OCI-LY7 (cell line): ENCODE data around the gene EXPH5. TPM values are rescaled to one million over a fixed set of nuclear protein-coding genes. Genes with fewer than 3 reads are reported as not detected.

ENCODE experiments used
- BruUV-seq: library from RNA; stranded (reverse); fragments of 400-500 nt; replicated peaks from 2 replicates; lab custom pipeline; 2021; lab: Mats Ljungman, UMichigan
- CTCF ChIA-PET: fragments of 300-600 bp; sonication (Branson Sonifier 250); formaldehyde crosslinking; loops from one replicate; lab custom pipeline; 2022; ENCODE audit warnings: antibody characterized with exemption; ENCODE audit not compliant: unreplicated experiment; lab: Charles Lee
- POLR2A ChIA-PET: fragments of 300-600 bp; sonication (Branson Sonifier 250); formaldehyde crosslinking; loops from one replicate; lab custom pipeline; 2022; ENCODE audit warnings: antibody characterized with exemption; lab: Charles Lee
- DNase-seq: peaks from one replicate; pipeline ENCODE4 v3.0.0-alpha.2; 2015; ENCODE audit warnings: low spot score
- H2AFZ ChIP-seq: fragments of 200-600 bp; sonication (generic), shearing (Covaris generic); 2 replicates; pipeline ENCODE4 v1.6.1; 2014; ENCODE audit warnings: mild to moderate bottlenecking, antibody characterized with exemption, low read length, moderate library complexity
- H3K27ac ChIP-seq: fragments of 200-600 bp; sonication (generic); 2 replicates; pipeline ENCODE4 v1.5.1; 2014; ENCODE audit warnings: mixed run types, low read depth, mild to moderate bottlenecking, moderate library complexity, low read length, inconsistent platforms; ENCODE audit not compliant: poor library complexity, severe bottlenecking
- H3K36me3 ChIP-seq: fragments of 200-600 bp; sonication (generic); 2 replicates; pipeline ENCODE4 v1.6.1; 2014; ENCODE audit warnings: mild to moderate bottlenecking, antibody characterized with exemption, low read length, moderate library complexity, mixed read lengths; ENCODE audit not compliant: insufficient read depth
- H3K4me1 ChIP-seq: fragments of 200-600 bp; sonication (generic); 2 replicates; pipeline ENCODE4 v1.5.1; 2014; ENCODE audit warnings: mild to moderate bottlenecking, low read length; ENCODE audit not compliant: insufficient read depth, poor library complexity, severe bottlenecking
- H3K4me2 ChIP-seq: fragments of 200-600 bp; sonication (generic); 2 replicates; pipeline ENCODE4 v1.6.1; 2014; ENCODE audit warnings: mild to moderate bottlenecking, low read length
- H3K4me3 ChIP-seq: fragments of 200-600 bp; sonication (generic); 2 replicates; pipeline ENCODE4 v1.5.1; 2014; ENCODE audit warnings: mild to moderate bottlenecking, low read depth, low read length; ENCODE audit not compliant: poor library complexity, severe bottlenecking
- H3K79me2 ChIP-seq: fragments of 200-600 bp; sonication (generic); 2 replicates; pipeline ENCODE4 v1.6.1; 2016; ENCODE audit warnings: low read depth, mild to moderate bottlenecking, low read length, moderate library complexity, mixed read lengths; ENCODE audit not compliant: insufficient read depth
- H3K9me2 ChIP-seq: fragments of 200-600 bp; sonication (generic); 2 replicates; pipeline ENCODE4 v1.6.1; 2016; ENCODE audit warnings: mild to moderate bottlenecking, low read length, mixed read lengths; ENCODE audit not compliant: insufficient read depth
- H3K9me3 ChIP-seq: fragments of 200-600 bp; sonication (generic); 2 replicates; pipeline ENCODE4 v1.6.1; 2014; ENCODE audit warnings: mild to moderate bottlenecking, mixed run types, low read length, mixed read lengths
- H4K20me1 ChIP-seq: fragments of 200-600 bp; sonication (generic); 2 replicates; pipeline ENCODE4 v1.6.1; 2014; ENCODE audit warnings: mild to moderate bottlenecking, antibody characterized with exemption, low read length, moderate library complexity, mixed read lengths; ENCODE audit not compliant: insufficient read depth
- CTCF ChIP-seq: fragments of 200-600 bp; sonication (generic); conservative IDR thresholded peaks from 2 replicates; pipeline ENCODE4 v1.5.1; 2014; ENCODE audit warnings: mild to moderate bottlenecking, antibody characterized with exemption, low read length, moderate library complexity, mixed read lengths
- EZH2phosphoT487 ChIP-seq: fragments of 200-600 bp; sonication (generic); IDR thresholded peaks from 2 replicates; pipeline ENCODE4 v1.6.1; 2018; ENCODE audit warnings: low read depth, borderline replicate concordance, mild to moderate bottlenecking, mixed run types, antibody characterized with exemption, low read length, moderate library complexity, mixed read lengths
- intact Hi-C: fragments of 100-400 bp; cut with micrococcal nuclease; formaldehyde crosslinking; loops from one replicate; pipeline ENCODE4 v1.10.0; 2022; ENCODE audit not compliant: unreplicated experiment
- total RNA-seq, 2 experiments: library from RNA; depleted of rRNA in 1 of 2; stranded (reverse); fragments of >200 nt in 1 of 2; shearing (Covaris generic) in 1 of 2; gene quantifications; 2 replicates each; pipeline ENCODE4 v1.2.3, GENCODE V29; 2014 to 2022

EXPH5 gene
- total RNA-seq, 2 experiments from 2014 or later = not detected

GRCh38 chr11:108569896-108570295 is 23.7 kb downstream of the EXPH5 start:
- BruUV-seq = no TSS peak
- intact Hi-C loops = no loop called here
- POLR2A ChIA-PET = interaction anchor here (1.9 kb wide), 1 partner anchor 10 kb away, joined by 6 read pairs; no protein-coding TSS in a partner anchor
- Histone ChIP-seq H3K4me3 (no peak overlapping the region), H3K36me3 (no peaks in the 10 kb centered on the region), H3K79me2 (no peaks in the 10 kb centered on the region), H3K4me1 (no peaks in the 10 kb centered on the region), H2AFZ (no peak overlapping the region), H4K20me1 (no peaks in the 10 kb centered on the region), H3K9me3 (no peaks in the 10 kb centered on the region), H3K4me2 (no peak overlapping the region), H3K27ac (no peak overlapping the region), H3K9me2 (no peaks in the 10 kb centered on the region)
- TF ChIP-seq EZH2phosphoT487 (no peak), CTCF (no peak)
- CTCF ChIA-PET = no interaction called here
- DNase-seq = no peak

- no peaks in the 10 kb centered on the region for H3K79me2 ChIP-seq
- CTCF ChIA-PET = no interaction called here
- H3K4me3 ChIP-seq = no peak overlapping the region
- intact Hi-C loops = no loop called here
- no peak for TF ChIP-seq CTCF
- no peak for TF ChIP-seq EZH2phosphoT487
- DNase-seq = no peak
- H3K36me3 ChIP-seq = no peaks in the 10 kb centered on the region
- H3K4me2 ChIP-seq = no peak overlapping the region
- H3K27ac ChIP-seq = no peak overlapping the region
- H3K4me1 ChIP-seq = no peaks in the 10 kb centered on the region
- no peaks in the 10 kb centered on the region for H4K20me1 ChIP-seq
- H3K9me2 ChIP-seq = no peaks in the 10 kb centered on the region
- BruUV-seq = no TSS peak
- H2AFZ ChIP-seq = no peak overlapping the region
- POLR2A ChIA-PET = no interaction called here
- no peaks in the 10 kb centered on the region for H3K9me3 ChIP-seq
These were observed 25.2 kb downstream of the EXPH5 start for GRCh38 chr11:108568195-108568858.

- H3K36me3 ChIP-seq = no peaks in the 10 kb centered on the region
- DNase-seq = no peak
- ChIA-PET POLR2A (interaction anchor here (0.6 to 1.5 kb wide), 4 partner anchors 9 to 846 kb away, joined by 3 to 7 read pairs (median 3); no protein-coding TSS in a partner anchor), CTCF (no interaction called here)
- H2AFZ ChIP-seq = no peak overlapping the region
- intact Hi-C loops = no loop called here
- no peak overlapping the region for H3K4me2 ChIP-seq
- no peak overlapping the region for H3K27ac ChIP-seq
- no peaks in the 10 kb centered on the region for H3K9me3 ChIP-seq
- BruUV-seq = no TSS peak
- H3K9me2 ChIP-seq = no peaks in the 10 kb centered on the region
- H3K79me2 ChIP-seq = no peaks in the 10 kb centered on the region
- no peaks in the 10 kb centered on the region for H3K4me1 ChIP-seq
- H4K20me1 ChIP-seq = no peaks in the 10 kb centered on the region
- H3K4me3 ChIP-seq = no peak overlapping the region
- TF ChIP-seq EZH2phosphoT487 = no peak
- TF ChIP-seq CTCF = no peak
These were observed 27.9 kb downstream of the EXPH5 start for GRCh38 chr11:108565653-108566052.
